ENCODE measurements around the gene ADRM1.

Gene ADRM1

DNA sequence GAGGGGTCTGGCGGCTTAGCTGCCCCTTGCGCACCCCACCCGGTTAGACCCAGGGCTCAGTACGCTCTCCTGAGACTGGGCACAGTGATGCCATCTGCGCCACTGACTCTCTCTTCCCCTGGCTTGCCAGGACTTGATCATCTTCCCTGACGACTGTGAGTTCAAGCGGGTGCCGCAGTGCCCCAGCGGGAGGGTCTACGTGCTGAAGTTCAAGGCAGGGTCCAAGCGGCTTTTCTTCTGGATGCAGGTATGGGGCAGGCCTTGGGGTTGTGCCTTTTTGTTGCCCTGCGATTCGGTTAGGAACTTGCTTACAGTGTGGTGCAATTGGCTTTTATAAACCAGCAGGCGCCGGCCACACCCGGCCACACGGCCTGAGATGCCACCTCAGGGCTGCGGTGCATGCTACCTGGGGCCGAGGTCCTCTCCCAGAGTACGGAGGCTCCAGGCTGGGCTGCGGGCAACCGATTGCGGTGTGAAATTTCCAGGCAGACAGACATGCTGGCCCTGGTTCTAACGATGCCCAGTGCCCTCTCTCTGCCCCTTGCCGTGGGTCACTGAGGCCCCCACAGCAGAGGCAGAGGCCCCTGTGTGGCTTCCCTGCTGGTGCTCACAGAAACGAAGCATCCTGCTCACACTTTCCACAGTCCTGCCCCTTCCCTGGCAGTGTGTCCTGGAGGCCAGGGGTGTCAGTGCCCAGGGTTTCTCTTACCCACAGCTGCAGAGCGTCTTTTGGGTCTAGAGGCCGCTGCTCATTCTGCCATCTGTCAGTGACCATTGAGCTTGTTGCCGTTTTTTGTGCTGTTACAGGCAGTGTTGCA lies 1.7 kb downstream of the ADRM1 start:
- Histone ChIP-seq H3K4me2 (ENCODE audit: low read length) (peak overlapping the region; percentile 99), H2AFZ (ENCODE audit: low read length) (no peak overlapping the region), H3K27ac (ENCODE audit: low read depth, low read length, poor library complexity, severe bottlenecking) (no peak overlapping the region), H3K79me2 (ENCODE audit: insufficient read depth, low read length) (peaks cover 24% of the 10 kb centered on the region), H3K9ac (ENCODE audit: low read length) (peak overlapping the region; percentile 87), H3K4me3 (ENCODE audit: low read depth, low read length, poor library complexity, severe bottlenecking) (peak overlapping the region; percentile 93), H3K9me3 (ENCODE audit: low read length) (no peaks in the 10 kb centered on the region), H3K9me2 (ENCODE audit: low read depth, low read length) (no peaks in the 10 kb centered on the region), H3K27me3 (ENCODE audit: insufficient read depth, low read length) (no peaks in the 10 kb centered on the region), H3K36me3 (ENCODE audit: insufficient read depth, low read length) (peaks cover 60% of the 10 kb centered on the region), H4K20me1 (ENCODE audit: insufficient read depth, low read length) (no peaks in the 10 kb centered on the region), H3F3A (ENCODE audit: insufficient read depth, low read length) (no peaks in the 10 kb centered on the region; the same call in 1 of the 2 replicates), H3K4me1 (ENCODE audit: insufficient read depth, low read length, severe bottlenecking) (peaks cover 38% of the 10 kb centered on the region)
- TF ChIP-seq, protein P1, sequence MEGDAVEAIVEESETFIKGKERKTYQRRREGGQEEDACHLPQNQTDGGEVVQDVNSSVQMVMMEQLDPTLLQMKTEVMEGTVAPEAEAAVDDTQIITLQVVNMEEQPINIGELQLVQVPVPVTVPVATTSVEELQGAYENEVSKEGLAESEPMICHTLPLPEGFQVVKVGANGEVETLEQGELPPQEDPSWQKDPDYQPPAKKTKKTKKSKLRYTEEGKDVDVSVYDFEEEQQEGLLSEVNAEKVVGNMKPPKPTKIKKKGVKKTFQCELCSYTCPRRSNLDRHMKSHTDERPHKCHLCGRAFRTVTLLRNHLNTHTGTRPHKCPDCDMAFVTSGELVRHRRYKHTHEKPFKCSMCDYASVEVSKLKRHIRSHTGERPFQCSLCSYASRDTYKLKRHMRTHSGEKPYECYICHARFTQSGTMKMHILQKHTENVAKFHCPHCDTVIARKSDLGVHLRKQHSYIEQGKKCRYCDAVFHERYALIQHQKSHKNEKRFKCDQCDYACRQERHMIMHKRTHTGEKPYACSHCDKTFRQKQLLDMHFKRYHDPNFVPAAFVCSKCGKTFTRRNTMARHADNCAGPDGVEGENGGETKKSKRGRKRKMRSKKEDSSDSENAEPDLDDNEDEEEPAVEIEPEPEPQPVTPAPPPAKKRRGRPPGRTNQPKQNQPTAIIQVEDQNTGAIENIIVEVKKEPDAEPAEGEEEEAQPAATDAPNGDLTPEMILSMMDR (IDR thresholded peaks at IDR 0.05; ENCODE audit: low read length), result no peak
- no peak for TF ChIP-seq EZH2 (IDR thresholded peaks at IDR 0.05; ENCODE audit: borderline replicate concordance, low read length)

DNA sequence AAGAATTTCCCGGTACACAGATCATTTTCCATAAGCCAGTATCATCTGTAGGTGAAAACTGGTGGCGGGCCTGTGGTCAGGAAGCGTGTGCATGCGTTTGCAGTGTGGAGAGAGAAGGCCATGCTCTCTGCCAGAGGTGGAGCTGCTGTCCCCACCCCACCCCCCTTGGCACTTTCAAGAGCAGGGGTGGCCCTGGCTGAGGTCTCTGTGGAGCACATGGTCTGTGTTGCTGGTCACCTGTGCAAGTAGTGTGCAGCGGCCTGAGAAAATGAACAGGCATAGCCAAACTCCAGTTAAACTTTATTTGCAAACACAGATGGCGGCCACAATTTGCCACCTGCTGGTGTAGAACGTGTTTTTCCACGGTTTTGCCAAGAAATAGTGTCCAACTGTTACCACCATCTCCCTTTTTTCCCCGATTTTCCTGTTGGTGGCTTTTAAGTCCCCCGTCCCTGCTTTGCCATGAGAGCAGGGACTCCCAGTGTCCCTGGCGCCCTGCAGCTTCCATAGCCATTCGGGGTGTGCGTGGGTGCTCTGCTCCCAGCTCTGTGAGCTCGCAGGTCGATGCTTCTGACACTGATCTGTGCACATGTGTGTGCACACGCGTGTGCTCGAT lies 2.5 kb downstream of the ADRM1 start:
- H3K4me1 ChIP-seq (ENCODE audit: insufficient read depth, low read length, severe bottlenecking), result peaks cover 30% of the 10 kb centered on the region
- H2AFZ ChIP-seq (ENCODE audit: low read length), result no peak overlapping the region
- H3K27ac ChIP-seq (ENCODE audit: low read depth, low read length, poor library complexity, severe bottlenecking), result no peak overlapping the region
- peak overlapping the region; percentile 99 for H3K4me2 ChIP-seq (ENCODE audit: low read length)
- no peaks in the 10 kb centered on the region for H3K9me3 ChIP-seq (ENCODE audit: low read length)
- peak overlapping the region; percentile 93 for H3K4me3 ChIP-seq (ENCODE audit: low read depth, low read length, poor library complexity, severe bottlenecking)
- TF ChIP-seq, protein P1 (IDR thresholded peaks at IDR 0.05; ENCODE audit: low read length), result no peak
- no peaks in the 10 kb centered on the region for H3K9me2 ChIP-seq (ENCODE audit: low read depth, low read length)
- peaks cover 60% of the 10 kb centered on the region for H3K36me3 ChIP-seq (ENCODE audit: insufficient read depth, low read length)
- no peaks in the 10 kb centered on the region for H3K27me3 ChIP-seq (ENCODE audit: insufficient read depth, low read length)
- H3F3A ChIP-seq (ENCODE audit: insufficient read depth, low read length), result no peaks in the 10 kb centered on the region; the same call in 1 of the 2 replicates
- no peaks in the 10 kb centered on the region for H4K20me1 ChIP-seq (ENCODE audit: insufficient read depth, low read length)
- H3K9ac ChIP-seq (ENCODE audit: low read length), result peak overlapping the region; percentile 87; the same call in 1 of the 2 replicates
- H3K79me2 ChIP-seq (ENCODE audit: insufficient read depth, low read length), result peaks cover 24% of the 10 kb centered on the region

DNA sequence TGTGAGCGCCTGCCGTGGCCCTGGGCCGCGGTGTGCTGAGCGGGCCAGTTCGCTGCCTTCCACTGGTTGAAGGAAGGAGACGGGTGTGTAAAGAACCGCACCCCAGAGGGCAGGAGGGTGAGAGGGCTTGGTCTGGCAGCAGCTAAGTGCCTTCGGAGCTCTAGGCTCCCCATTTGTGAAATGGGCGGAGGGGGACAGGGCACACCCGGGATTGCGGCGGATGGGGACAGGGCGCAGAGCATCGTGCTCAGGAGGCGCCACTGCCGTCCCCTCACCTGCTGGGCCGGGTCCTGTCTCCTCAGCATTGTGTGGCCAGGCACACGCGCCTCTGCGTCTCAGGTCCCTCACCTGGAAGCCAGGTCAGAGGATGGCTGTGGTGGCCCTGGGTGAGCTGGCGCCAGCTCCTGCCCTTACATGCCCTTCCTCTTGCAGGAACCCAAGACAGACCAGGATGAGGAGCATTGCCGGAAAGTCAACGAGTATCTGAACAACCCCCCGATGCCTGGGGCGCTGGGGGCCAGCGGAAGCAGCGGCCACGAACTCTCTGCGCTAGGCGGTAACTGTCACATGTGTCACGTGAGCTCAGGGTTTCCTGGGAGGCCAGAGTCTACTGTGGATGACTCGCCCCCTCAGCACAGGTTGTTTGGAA lies 3.1 kb downstream of the ADRM1 start:
- no peaks in the 10 kb centered on the region for H3K9me3 ChIP-seq (ENCODE audit: low read length)
- no peak overlapping the region for H3K4me3 ChIP-seq (ENCODE audit: low read depth, low read length, poor library complexity, severe bottlenecking)
- H3K9ac ChIP-seq (ENCODE audit: low read length), result no peak overlapping the region; the same call in 1 of the 2 replicates
- H2AFZ ChIP-seq (ENCODE audit: low read length), result no peak overlapping the region
- H3K36me3 ChIP-seq (ENCODE audit: insufficient read depth, low read length), result peaks cover 60% of the 10 kb centered on the region
- H3K79me2 ChIP-seq (ENCODE audit: insufficient read depth, low read length), result peaks cover 24% of the 10 kb centered on the region
- peak overlapping the region; percentile 99; the same call in 1 of the 2 replicates for H3K4me2 ChIP-seq (ENCODE audit: low read length)
- no peaks in the 10 kb centered on the region for H3K27me3 ChIP-seq (ENCODE audit: insufficient read depth, low read length)
- no peaks in the 10 kb centered on the region for H3K9me2 ChIP-seq (ENCODE audit: low read depth, low read length)
- no peaks in the 10 kb centered on the region for H4K20me1 ChIP-seq (ENCODE audit: insufficient read depth, low read length)
- peaks cover 24% of the 10 kb centered on the region for H3K4me1 ChIP-seq (ENCODE audit: insufficient read depth, low read length, severe bottlenecking)
- no peak overlapping the region for H3K27ac ChIP-seq (ENCODE audit: low read depth, low read length, poor library complexity, severe bottlenecking)
- H3F3A ChIP-seq (ENCODE audit: insufficient read depth, low read length), result no peaks in the 10 kb centered on the region; the same call in 1 of the 2 replicates
- TF ChIP-seq, protein P1 (IDR thresholded peaks at IDR 0.05; ENCODE audit: low read length), result no peak
- no peak for TF ChIP-seq EZH2 (IDR thresholded peaks at IDR 0.05; ENCODE audit: borderline replicate concordance, low read length)
